BLaER1 (cell line): Measurements from ENCODE around the gene DNAJC5G.
A peak's percentile ranks its signal among the peaks of the same experiment; 100 is the strongest.

ENCODE experiments used
- H3K27ac ChIP-seq: shearing (Covaris generic); formaldehyde crosslinking; 2 replicates; pipeline ENCODE4 v1.8.1; 2022
- H3K27me3 ChIP-seq: shearing (Covaris generic); formaldehyde crosslinking; 2 replicates; pipeline ENCODE4 v1.8.1; 2022
- H3K36me3 ChIP-seq: shearing (Covaris generic); formaldehyde crosslinking; 2 replicates; pipeline ENCODE4 v1.8.1; 2022
- H3K4me1 ChIP-seq: shearing (Covaris generic); formaldehyde crosslinking; 2 replicates; pipeline ENCODE4 v1.8.1; 2022
- H3K4me2 ChIP-seq: shearing (Covaris generic); formaldehyde crosslinking; 2 replicates; pipeline ENCODE4 v1.8.1; 2022
- H3K4me3 ChIP-seq: shearing (Covaris generic); formaldehyde crosslinking; 2 replicates; pipeline ENCODE4 v1.8.1; 2022
- H3K9ac ChIP-seq: shearing (Covaris generic); formaldehyde crosslinking; 2 replicates; pipeline ENCODE4 v1.8.1; 2022
- H3K9me3 ChIP-seq: shearing (Covaris generic); formaldehyde crosslinking; 2 replicates; pipeline ENCODE4 v1.8.1; 2022
- H4K20me1 ChIP-seq: shearing (Covaris generic); formaldehyde crosslinking; 2 replicates; pipeline ENCODE4 v1.8.1; 2022
- Cebpa-rat ChIP-seq: shearing (Covaris generic); IDR thresholded peaks from 2 replicates; pipeline ENCODE4 v1.8.1; 2022

The DNAJC5G gene, protein sequence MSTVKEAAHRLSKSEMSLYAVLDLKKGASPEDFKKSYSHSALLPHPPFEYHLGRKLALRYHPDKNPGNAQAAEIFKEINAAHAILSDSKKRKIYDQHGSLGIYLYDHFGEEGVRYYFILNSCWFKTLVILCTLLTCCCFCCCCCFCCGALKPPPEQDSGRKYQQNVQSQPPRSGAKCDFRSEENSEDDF

DNA sequence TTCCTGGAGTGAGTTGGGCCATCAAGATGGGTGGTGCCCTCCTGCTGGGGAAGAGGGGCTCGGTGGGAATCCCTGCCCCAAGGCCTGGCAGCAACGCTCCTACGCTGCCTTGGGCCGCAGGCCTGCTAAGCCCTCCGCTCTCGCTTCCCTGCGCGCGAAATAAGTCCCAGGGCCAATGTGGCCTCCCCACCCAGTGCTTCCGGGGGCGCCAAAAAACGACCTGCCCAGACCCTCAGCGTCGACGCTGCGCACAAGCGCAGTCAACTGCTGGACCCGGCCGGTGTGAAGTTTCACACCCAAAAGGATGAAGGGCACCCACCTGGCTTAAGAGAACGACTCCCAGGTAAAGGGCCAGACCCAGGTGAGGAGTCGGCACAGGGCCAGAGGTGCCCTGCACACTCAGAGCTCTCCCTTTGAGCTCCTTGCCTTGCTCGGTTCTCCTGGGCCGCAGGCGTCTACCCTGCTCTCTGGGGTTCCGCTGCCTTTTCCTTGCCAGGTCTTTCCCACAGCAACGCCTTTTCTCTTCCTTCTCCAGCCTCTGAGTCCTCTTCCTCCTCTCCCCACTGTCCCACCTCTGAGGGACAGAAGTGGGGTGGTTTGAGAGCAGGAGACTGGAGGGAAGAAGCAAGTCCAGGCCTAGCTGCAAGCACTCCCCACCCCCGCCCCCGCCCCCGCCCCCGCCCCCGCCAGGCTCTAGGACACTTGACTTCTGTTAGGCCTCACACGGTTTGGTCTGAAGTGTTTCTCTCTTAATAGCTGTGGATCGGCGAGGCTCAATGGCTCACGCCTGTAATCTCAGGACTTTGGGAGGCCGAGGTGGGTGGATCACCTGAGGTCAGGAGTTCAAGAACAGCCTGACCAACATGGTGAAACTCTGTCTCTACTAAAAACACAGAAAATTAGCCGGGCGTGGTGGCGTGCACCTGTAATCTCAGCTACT is at the start of gene DNAJC5G:
Gene DNAJC5G, plus strand, starts transcription at position 223 of the 940 bp plus-strand sequence. CDS start 1,296 bp downstream, outside the sequence.
- no peak for TF ChIP-seq Cebpa-rat
- Histone ChIP-seq H3K9ac (no peak within 1 kb of the TSS), H3K27ac (no peak within 1 kb of the TSS), H3K36me3 (no peaks in the 10 kb centered on the region), H3K27me3 (no peaks in the 10 kb centered on the region; the same call in 1 of the 2 replicates), H3K4me1 (peaks cover 6% of the 10 kb centered on the region; the same call in 1 of the 2 replicates), H3K4me2 (no peak within 1 kb of the TSS), H4K20me1 (no peaks in the 10 kb centered on the region), H3K4me3 (no peak within 1 kb of the TSS), H3K9me3 (no peaks in the 10 kb centered on the region)

DNA sequence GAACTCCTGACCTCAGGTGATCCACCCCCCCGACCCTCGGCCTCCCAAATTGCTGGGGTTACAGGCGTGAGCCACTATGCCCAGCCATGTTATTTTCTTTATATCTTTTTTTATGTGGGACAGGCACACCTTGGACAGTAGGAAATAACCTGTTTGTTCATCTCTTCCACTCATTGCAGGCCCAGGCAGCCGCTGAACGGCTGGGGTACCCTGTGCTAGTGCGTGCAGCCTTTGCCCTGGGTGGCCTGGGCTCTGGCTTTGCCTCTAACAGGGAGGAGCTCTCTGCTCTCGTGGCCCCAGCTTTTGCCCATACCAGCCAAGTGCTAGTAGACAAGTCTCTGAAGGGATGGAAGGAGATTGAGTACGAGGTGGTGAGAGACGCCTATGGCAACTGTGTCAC is 49.7 kb upstream of the DNAJC5G start:
- Histone ChIP-seq H3K36me3 (peaks cover 98% of the 10 kb centered on the region), H3K27me3 (no peaks in the 10 kb centered on the region)
- TF ChIP-seq Cebpa-rat = no peak

DNA sequence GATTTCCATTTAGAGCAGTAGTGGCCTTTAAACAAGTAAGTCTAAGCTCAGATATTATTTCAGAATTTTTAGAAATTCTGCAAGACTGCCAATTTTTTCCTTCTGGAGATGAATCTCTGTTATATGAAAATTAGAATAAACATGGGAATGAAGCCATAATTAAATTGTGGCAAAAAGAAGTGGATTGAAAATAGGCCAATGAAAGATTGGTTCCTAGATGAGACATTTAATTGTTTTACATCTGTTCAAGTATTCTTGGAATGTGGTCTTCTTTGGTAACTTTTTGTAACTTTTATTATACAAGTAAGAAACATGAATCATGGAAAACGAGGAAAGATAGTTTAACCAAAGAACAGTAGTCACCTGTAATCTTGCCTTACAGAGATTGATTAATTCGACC is 47.7 kb upstream of the DNAJC5G start:
- peaks cover 5% of the 10 kb centered on the region; the same call in 1 of the 2 replicates for H4K20me1 ChIP-seq
- no peak overlapping the region for H3K27ac ChIP-seq
- H3K9me3 ChIP-seq = no peaks in the 10 kb centered on the region
- no peaks in the 10 kb centered on the region for H3K27me3 ChIP-seq
- no peak overlapping the region for H3K4me3 ChIP-seq
- H3K4me1 ChIP-seq = peaks cover 26% of the 10 kb centered on the region
- H3K36me3 ChIP-seq = peaks cover 99% of the 10 kb centered on the region
- H3K9ac ChIP-seq = no peak overlapping the region
- TF ChIP-seq Cebpa-rat = no peak
- no peak overlapping the region for H3K4me2 ChIP-seq

More for the DNA sequence above, 49.7 kb upstream of the DNAJC5G start:
- H3K9me3 ChIP-seq = no peaks in the 10 kb centered on the region
- H4K20me1 ChIP-seq = no peaks in the 10 kb centered on the region
- H3K27ac ChIP-seq = no peak overlapping the region
- no peak overlapping the region for H3K9ac ChIP-seq
- peaks cover 6% of the 10 kb centered on the region for H3K4me1 ChIP-seq
- no peak overlapping the region for H3K4me2 ChIP-seq
- no peak overlapping the region for H3K4me3 ChIP-seq

DNA sequence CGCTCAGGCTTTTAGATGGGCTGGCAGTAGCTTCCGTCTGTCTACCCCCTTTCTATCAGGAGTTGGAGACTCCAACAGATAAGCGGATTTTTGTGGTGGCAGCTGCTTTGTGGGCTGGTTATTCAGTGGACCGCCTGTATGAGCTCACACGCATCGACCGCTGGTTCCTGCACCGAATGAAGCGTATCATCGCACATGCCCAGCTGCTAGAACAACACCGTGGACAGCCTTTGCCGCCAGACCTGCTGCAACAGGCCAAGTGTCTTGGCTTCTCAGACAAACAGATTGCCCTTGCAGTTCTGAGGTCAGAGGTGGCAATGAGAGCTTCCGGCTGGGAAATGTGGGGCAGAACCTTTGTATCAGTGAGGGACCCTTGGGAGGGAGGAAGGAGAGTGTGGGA is 43.3 kb upstream of the DNAJC5G start:
- Histone ChIP-seq H3K36me3 (peaks cover 99% of the 10 kb centered on the region), H3K27ac (peak overlapping the region; percentile 83), H4K20me1 (peaks cover 8% of the 10 kb centered on the region; the same call in 1 of the 2 replicates), H3K4me3 (no peak overlapping the region), H3K27me3 (no peaks in the 10 kb centered on the region), H3K4me1 (peaks cover 28% of the 10 kb centered on the region), H3K4me2 (peak overlapping the region; percentile 91), H3K9ac (peak overlapping the region; percentile 46; the same call in 1 of the 2 replicates), H3K9me3 (no peaks in the 10 kb centered on the region)
- no peak for TF ChIP-seq Cebpa-rat

DNA sequence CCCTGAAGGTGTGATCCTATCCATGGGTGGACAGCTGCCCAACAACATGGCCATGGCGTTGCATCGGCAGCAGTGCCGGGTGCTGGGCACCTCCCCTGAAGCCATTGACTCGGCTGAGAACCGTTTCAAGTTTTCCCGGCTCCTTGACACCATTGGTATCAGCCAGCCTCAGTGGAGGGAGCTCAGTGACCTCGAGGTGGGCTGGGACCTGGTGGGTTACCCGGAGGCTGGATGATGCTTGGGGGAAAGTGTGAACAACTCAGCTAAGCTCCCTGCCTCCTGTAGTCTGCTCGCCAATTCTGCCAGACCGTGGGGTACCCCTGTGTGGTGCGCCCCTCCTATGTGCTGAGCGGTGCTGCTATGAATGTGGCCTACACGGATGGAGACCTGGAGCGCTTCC is 41.9 kb upstream of the DNAJC5G start:
- Histone ChIP-seq H4K20me1 (peaks cover 8% of the 10 kb centered on the region; the same call in 1 of the 2 replicates), H3K9me3 (no peaks in the 10 kb centered on the region), H3K4me1 (peaks cover 28% of the 10 kb centered on the region), H3K27ac (no peak overlapping the region), H3K4me2 (no peak overlapping the region), H3K27me3 (no peaks in the 10 kb centered on the region), H3K9ac (no peak overlapping the region), H3K4me3 (no peak overlapping the region), H3K36me3 (peaks cover 99% of the 10 kb centered on the region)
- TF ChIP-seq Cebpa-rat = no peak

DNA sequence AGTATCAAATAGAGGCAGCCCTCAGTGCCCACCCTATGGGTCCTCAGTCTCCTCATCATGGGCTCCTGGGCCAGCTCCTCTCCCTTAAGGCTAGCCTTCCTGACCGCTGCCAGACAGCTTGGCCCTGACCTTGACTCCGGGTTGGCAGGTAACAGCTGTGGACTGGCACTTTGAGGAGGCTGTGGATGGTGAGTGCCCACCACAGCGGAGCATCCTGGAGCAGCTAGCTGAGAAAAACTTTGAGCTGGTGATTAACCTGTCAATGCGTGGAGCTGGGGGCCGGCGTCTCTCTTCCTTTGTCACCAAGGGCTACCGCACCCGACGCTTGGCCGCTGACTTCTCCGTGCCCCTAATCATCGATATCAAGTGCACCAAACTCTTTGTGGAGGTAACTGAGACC is 39.1 kb upstream of the DNAJC5G start:
- H3K9me3 ChIP-seq = no peaks in the 10 kb centered on the region
- peaks cover 16% of the 10 kb centered on the region for H3K4me1 ChIP-seq
- TF ChIP-seq Cebpa-rat = no peak
- no peak overlapping the region for H3K9ac ChIP-seq
- H3K27me3 ChIP-seq = no peaks in the 10 kb centered on the region
- no peak overlapping the region for H3K27ac ChIP-seq
- no peak overlapping the region for H3K4me3 ChIP-seq
- no peak overlapping the region for H3K4me2 ChIP-seq
- H4K20me1 ChIP-seq = peaks cover 8% of the 10 kb centered on the region; the same call in 1 of the 2 replicates
- H3K36me3 ChIP-seq = peaks cover 100% of the 10 kb centered on the region

DNA sequence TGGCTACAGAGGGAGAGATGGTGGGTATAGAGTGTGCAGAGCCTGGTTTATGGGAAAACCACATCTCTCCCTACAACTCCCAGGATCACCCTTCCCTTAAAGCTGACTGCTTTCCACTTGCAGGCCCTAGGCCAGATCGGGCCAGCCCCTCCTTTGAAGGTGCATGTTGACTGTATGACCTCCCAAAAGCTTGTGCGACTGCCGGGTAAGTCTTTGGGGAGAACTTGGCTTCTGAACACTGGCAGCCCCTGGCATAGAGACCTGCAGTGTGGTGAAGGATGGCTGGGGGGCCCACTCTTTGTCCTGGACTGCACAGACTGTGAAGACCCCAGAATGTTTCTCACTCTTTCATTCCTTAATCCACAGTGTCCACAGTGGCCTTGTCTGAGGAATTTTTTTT is 38.6 kb upstream of the DNAJC5G start:
- Histone ChIP-seq H4K20me1 (peaks cover 8% of the 10 kb centered on the region; the same call in 1 of the 2 replicates), H3K4me1 (peaks cover 16% of the 10 kb centered on the region), H3K27me3 (no peaks in the 10 kb centered on the region), H3K27ac (no peak overlapping the region), H3K9ac (no peak overlapping the region), H3K36me3 (peaks cover 100% of the 10 kb centered on the region), H3K4me3 (no peak overlapping the region), H3K9me3 (no peaks in the 10 kb centered on the region), H3K4me2 (no peak overlapping the region)
- TF ChIP-seq Cebpa-rat = no peak

DNA sequence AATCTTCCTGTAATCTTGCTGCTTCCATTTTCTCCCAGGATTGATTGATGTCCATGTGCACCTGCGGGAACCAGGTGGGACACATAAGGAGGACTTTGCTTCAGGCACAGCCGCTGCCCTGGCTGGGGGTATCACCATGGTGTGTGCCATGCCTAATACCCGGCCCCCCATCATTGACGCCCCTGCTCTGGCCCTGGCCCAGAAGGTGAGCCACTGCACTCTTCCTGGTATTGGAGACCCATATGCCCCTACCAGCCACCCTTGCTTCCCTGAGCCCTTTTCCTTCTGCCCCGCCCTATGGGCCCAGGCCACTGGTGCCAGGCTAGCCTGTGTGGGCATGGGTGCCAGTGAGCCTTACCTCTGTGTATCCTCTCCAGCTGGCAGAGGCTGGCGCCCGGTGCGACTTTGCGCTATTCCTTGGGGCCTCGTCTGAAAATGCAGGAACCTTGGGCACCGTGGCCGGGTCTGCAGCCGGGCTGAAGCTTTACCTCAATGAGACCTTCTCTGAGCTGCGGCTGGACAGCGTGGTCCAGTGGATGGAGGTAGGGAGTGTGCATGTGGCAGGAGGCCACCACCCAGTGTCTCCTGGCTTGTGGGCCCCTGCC is 37.8 kb upstream of the DNAJC5G start:
- Histone ChIP-seq H3K36me3 (peaks cover 100% of the 10 kb centered on the region), H3K27ac (no peak overlapping the region), H3K9ac (no peak overlapping the region), H3K27me3 (no peaks in the 10 kb centered on the region), H3K9me3 (no peaks in the 10 kb centered on the region), H3K4me1 (peaks cover 16% of the 10 kb centered on the region), H3K4me3 (no peak overlapping the region), H4K20me1 (peaks cover 10% of the 10 kb centered on the region; the same call in 1 of the 2 replicates), H3K4me2 (no peak overlapping the region)
- no peak for TF ChIP-seq Cebpa-rat

DNA sequence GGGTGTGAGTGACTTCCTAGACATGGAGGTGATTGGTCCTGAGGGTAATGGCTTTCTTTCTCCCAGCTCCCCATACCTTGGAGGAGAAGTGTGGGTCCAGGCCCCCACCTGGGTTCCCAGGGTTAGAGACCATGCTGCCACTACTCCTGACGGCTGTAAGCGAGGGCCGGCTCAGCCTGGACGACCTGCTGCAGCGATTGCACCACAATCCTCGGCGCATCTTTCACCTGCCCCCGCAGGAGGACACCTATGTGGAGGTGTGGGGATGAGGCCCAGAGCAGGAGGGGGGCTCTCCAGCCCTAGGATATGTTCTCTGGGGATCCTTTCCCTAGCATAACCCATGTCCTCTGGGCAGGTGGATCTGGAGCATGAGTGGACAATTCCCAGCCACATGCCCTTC is 36.3 kb upstream of the DNAJC5G start:
- Histone ChIP-seq H3K4me1 (peaks cover 17% of the 10 kb centered on the region), H3K9ac (no peak overlapping the region), H3K4me2 (no peak overlapping the region), H3K9me3 (no peaks in the 10 kb centered on the region), H3K4me3 (no peak overlapping the region), H3K27ac (no peak overlapping the region), H3K36me3 (peaks cover 100% of the 10 kb centered on the region), H3K27me3 (no peaks in the 10 kb centered on the region), H4K20me1 (peaks cover 10% of the 10 kb centered on the region; the same call in 1 of the 2 replicates)
- TF ChIP-seq Cebpa-rat = no peak

DNA sequence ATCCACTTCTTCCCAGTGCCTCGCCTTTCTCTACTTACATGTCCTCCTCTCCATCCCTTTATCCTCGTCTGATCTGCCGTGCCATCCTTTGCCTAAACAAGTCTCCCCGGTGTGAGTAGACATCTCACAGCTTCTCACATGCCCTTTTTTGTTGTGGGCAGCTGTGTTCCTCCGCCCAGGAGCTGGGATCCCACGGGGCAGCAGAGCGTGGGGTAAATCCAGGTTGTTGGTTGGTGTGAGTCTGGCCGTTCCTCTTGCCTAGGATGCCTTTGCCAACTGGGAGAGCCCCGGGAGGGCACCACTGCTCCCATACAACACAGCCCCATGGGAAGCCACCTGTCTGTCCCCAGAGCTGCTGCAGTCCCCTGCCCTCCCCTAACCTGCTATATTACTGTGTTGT is 34.8 kb upstream of the DNAJC5G start:
- Histone ChIP-seq H3K9me3 (no peaks in the 10 kb centered on the region), H3K9ac (no peak overlapping the region), H3K36me3 (peaks cover 100% of the 10 kb centered on the region), H4K20me1 (peaks cover 10% of the 10 kb centered on the region; the same call in 1 of the 2 replicates), H3K4me2 (no peak overlapping the region), H3K27me3 (no peaks in the 10 kb centered on the region), H3K27ac (no peak overlapping the region), H3K4me3 (no peak overlapping the region), H3K4me1 (peaks cover 17% of the 10 kb centered on the region)
- no peak for TF ChIP-seq Cebpa-rat
